NCI-H1105 (cell line): ENCODE measurements around the gene CCNY.

Experiments used
- DNase-seq: peaks from one replicate; lab custom pipeline; 2025; lab: John Stamatoyannopoulos, UW

The CCNY gene

GRCh38 chr10:35585903-35586535 is 249.7 kb downstream of the CCNY start:
- DNase-seq = no peak

- no peak for DNase-seq
These were observed 252.5 kb downstream of the CCNY start for GRCh38 chr10:35588836-35589235.

- no peak for DNase-seq
These were observed 256.1 kb downstream of the CCNY start for GRCh38 chr10:35592441-35592840.

GRCh38 chr10:35594115-35595079 is 258.1 kb downstream of the CCNY start:
- no peak for DNase-seq

GRCh38 chr10:35595106-35595505 is 258.8 kb downstream of the CCNY start:
- DNase-seq = no peak

GRCh38 chr10:35598379-35598778 is 262.1 kb downstream of the CCNY start:
- DNase-seq = no peak

DNA sequence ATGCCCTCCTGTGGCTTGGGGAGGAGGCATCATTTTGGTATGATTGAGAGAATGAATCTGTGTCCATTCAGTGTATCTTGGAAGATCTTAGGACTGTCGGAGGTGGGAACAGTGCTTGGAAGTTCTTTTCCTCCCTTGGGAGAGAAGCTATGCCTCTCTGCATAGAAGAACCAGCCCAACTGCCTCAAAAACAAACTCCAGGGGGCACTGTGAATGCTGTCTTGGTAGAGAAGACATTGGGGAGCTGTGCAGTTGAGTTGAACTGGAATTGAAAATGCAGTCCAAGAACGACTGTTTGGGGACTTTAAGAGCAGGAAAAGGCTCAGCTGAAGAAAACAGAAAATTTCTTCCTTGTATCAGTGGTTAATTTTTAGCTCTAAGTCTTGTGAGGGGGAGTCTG is 263.9 kb downstream of the CCNY start:
- no peak for DNase-seq

- DNase-seq = no peak
These were observed 268.9 kb downstream of the CCNY start, which contains the start of gene GJD4 for GRCh38 chr10:35605191-35605590. TSS of gene GJD4 (plus strand) at chr10:35605341. CDS start at chr10:35605568, 227 bp downstream.

- DNase-seq = no peak
These were observed 270.1 kb downstream of the CCNY start for GRCh38 chr10:35606430-35606829.

DNA sequence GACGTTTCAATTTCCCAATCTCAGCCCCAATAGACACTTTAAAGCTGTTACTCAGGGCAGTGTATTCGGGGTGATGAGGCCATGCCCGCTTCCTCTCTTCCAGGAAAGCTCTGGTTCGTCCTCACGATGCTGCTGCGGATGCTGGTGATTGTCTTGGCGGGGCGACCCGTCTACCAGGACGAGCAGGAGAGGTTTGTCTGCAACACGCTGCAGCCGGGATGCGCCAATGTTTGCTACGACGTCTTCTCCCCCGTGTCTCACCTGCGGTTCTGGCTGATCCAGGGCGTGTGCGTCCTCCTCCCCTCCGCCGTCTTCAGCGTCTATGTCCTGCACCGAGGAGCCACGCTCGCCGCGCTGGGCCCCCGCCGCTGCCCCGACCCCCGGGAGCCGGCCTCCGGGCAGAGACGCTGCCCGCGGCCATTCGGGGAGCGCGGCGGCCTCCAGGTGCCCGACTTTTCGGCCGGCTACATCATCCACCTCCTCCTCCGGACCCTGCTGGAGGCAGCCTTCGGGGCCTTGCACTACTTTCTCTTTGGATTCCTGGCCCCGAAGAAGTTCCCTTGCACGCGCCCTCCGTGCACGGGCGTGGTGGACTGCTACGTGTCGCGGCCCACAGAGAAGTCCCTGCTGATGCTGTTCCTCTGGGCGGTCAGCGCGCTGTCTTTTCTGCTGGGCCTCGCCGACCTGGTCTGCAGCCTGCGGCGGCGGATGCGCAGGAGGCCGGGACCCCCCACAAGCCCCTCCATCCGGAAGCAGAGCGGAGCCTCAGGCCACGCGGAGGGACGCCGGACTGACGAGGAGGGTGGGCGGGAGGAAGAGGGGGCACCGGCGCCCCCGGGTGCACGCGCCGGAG is 271.4 kb downstream of the CCNY start:
- no peak for DNase-seq

DNA sequence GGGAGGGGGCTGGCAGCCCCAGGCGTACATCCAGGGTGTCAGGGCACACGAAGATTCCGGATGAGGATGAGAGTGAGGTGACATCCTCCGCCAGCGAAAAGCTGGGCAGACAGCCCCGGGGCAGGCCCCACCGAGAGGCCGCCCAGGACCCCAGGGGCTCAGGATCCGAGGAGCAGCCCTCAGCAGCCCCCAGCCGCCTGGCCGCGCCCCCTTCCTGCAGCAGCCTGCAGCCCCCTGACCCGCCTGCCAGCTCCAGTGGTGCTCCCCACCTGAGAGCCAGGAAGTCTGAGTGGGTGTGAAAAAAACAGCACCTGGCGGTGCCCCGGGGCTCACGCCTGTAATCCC is 272.0 kb downstream of the CCNY start:
- DNase-seq = no peak

DNA sequence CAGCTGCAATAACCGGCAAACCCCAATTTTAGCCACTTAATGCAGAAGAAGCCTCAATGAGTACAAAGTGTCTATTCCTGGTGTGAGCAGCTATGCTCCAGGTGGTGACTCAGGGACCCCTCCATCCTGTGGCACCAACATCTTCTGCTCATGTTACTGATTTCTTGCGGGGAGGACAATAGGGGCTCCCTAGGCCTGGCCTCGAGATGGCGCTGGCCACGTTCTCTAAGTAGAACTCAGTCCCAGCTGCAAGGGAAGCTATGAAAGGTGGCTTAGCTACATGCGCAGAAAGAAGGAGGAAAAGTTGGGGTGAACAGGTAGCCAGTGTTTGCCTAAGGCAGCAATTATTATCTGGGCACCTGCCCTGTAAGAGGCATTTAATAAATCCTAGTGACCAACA is 275.4 kb downstream of the CCNY start:
- DNase-seq = no peak

GRCh38 chr10:35612385-35613106 is 276.2 kb downstream of the CCNY start:
- DNase-seq = no peak

DNA sequence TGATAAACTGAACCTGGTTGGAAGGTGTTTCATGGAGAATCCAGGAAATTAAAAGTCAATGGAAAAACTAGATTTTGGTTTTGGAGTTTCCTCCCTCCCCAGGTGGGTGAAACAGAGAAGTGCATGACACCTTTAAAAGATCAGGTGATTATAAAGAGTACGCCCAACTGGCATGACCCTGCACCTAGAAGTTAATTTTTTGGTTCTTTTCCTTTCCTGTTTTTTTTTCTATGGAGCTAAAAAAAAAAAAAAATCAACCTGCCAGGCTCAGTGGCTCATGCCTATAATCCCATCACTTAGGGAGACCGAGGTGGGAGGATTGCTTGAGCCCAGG is 276.8 kb downstream of the CCNY start:
- no peak for DNase-seq

DNA sequence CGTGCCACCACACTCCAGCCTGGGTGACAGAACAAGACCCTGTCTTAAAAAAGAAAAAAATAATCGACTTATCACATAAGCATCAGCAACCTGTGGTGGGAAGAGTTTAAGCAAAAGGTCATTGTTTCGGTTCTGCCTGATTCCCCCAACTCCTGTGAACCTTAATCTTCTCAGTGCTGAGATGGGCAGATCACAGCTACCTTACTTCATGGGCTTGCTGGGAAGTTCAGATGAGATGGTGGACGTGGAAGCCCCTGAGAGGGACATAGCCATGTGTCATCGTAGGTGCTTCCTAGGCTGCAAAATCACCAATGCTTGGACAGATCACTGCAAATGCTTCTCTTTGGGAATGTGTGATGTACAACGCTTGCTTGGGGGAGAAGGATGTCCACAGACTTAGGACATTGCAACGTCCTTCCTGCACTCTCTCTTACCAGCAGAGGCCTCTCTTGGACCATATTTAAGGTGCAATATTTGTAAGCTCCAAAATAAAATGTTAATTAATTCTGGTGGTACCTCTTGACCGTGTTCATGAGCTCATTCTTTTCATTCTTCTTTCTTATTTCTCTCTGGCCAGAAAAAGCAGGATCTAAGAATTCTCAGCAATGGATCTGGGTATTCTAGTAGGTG is 277.4 kb downstream of the CCNY start:
- DNase-seq = no peak

GRCh38 chr10:35614312-35614711 is 278.0 kb downstream of the CCNY start:
- no peak for DNase-seq
